HG03378 (cell line): ENCODE data around the gene TXLNB.
"Not testable (repeated sequence)": the region's sequence is repeated elsewhere in the genome, so short reads cannot be mapped to it uniquely, and the experiment has no call there.

Experiments used
- ATAC-seq: cut with Tn5 transposase; IDR thresholded peaks from one replicate; pipeline ENCODE4 v1.9.1; 2021; ENCODE audit warnings: mild to moderate bottlenecking, moderate library complexity; ENCODE audit not compliant: unreplicated experiment

The TXLNB gene

DNA sequence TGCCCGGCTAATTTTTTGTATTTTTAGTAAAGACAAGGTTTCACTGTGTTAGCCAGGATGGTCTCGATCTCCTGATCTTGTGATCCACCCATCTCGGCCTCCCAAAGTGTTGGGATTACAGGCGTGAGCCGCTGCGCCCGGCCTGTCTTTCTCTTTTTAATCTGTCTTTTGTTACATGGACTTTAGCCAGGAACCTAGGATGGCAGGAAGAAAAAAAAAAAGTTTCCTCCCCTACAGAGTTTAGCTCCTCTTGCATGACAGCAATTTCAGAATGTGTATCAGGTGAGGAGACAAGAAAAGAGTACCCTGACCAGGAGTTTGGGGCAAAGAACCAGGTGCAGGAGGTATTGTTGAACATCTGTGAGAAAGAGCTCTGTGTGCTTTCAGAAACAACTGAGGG is 21.4 kb upstream of the TXLNB start:
- ATAC-seq, result no peak

DNA sequence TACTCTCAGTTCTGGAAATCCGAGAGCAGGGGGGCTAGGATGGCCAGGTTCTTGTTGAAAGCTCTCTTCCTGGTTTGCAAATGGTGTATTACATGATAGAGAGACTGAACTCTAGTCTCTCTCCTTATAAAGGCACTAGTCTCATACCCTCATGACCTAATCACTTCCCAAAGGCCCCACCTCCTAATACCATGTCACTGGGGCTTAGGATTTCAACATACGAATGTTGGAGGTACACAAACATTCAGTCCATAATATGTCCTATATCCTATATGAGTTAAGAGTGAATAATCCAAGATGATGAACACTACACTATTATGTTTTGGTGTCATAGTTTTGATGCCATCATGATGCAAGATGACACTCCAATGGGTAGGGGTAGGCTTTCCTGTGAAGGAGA is 20.0 kb upstream of the TXLNB start:
- ATAC-seq, result no peak

DNA sequence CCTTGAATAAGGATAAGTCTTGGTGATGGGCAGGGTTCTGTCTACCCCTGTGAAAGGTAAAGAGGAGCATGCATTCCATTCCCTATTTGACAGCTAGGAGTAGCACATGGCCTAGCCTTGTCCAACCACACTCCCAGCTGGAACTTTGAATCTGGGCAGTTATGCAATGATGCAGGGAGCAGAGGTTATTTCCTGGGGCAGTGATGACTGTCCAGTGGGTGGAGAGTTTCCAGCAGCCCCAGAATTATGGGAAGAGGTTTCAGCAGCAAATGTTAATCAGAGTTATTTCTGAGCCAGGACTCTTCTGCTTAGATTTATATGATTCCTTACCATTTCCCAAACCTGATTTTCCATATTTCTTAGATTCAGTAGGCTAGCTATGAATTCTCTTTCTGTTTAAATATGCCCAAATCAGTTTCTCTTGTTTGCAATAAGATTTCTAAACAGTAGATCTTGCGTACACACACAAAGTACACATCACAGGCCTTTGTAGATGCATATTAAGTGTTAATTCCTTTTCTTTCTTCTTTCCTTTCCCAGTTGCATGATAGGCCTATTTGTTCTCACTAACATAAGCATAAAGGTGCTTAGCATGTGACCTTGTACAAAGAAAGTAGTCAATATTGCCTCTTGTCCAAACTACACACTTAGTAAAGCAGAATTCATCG is 17.3 kb upstream of the TXLNB start:
- no peak for ATAC-seq

DNA sequence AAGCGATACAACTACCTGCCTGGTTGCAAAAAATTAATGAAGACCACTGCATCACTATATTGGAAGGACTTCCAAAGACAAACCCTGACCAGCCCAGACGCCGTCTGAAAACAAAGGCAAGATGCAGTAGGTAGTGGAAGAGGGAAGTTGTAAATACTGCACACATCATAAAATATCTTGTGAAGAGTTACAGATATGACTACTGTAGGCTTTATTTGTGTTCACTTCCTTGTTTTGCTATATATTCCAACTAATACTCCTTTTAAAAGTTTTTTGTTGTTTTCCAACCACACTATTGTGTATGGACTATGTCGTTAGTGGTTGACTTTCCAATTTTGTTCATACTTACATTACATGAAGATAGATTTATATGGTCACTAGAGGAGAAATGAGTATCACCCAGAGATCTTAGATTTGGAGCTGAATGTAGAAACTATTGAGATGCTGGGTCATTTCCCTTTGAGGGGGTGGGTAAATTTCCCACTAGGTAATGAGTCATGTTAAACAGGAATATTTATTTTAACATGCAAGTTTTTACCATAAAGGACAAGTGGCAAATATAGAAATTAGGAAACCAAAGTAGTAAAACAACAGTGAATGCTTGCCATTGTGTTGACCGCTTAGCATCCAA is 16.6 kb upstream of the TXLNB start:
- ATAC-seq, result peak; percentile 82

DNA sequence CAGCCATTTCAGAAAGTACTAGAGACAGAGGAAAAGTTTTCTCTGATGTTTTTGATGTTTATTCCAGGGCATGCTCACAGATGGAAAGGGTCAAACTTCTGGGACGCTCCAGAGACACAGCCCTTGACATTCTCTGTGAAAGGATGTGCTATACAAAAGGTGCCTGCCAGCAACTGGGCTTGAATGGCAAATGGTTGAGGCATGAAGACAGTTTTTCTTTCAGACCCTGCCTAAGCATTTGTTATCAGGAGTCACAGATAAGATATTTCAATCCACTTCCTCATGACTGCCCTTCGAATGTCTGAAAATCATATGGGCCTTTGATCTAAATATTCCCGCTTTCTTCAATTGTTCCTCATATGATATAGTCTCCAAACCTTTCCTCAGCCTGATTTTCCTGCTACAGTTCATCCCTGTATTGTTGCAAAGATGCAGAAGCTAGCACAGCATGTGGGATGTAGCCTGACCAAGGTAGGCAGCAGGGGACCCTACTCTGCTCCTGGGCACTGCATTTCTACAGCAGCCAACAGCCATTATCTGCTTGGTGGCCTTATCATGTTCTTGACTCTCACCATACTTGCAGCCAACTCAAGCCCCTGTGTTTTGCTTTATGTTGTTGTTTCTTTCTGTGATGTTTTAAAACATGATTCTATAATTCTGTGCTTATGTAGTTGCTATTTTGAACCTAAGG is 14.6 kb upstream of the TXLNB start:
- ATAC-seq, result no peak

DNA sequence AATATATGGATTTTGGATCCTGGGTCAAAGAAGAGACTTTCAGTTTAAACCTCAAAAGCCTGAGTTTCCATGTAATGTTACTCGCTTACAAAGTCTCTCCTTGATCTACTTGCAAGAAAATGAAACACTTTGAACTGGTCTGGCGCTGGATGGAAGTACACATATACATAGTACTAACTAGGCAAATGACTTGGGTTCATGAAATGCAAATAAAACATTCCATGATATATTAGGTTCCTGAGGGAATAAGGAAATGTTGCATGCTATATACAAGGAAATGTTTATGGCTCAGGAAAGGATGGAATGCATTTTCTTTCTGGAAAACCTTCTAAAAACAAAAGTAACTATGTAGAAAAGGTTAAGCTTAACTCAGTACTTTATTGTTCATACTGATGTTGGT is 11.4 kb upstream of the TXLNB start:
- no peak for ATAC-seq

DNA sequence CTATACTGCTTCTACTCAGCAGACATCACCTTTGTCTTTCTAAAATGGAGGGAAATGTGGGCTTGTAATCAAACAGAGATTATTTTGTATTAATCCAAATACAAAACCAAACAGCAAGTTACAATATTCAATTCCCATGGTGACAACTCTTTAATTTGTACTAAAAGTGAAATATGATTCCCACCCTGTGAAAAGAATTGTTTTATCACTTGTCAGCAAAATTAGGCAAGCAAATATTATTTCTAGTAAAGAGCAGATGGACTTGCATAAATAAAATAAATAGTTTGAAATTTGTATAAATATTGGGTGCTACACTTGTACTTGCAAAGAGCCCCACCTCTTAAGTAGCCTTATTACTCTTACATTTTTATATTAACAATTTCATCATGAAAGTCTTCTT is 6.1 kb upstream of the TXLNB start:
- no peak for ATAC-seq

DNA sequence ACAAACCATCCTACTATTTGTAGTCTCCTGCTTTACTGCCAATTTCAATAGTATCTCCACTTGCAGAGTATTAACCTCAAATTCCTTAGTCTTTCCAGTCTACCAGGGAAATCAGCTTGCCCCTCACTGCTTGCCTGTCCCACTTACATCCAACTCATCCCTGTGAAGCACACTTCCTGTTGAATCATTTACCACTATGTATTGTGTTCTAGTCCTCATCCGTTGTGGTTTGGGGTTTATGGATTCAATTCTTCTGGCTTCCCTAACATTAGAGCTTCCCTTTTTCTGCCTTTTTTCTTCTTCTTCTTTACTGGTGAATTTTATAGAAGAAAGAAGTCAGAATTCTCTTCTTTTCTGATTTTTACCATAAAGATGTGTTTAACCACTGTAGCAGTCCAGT is 5.1 kb upstream of the TXLNB start:
- no peak for ATAC-seq

DNA sequence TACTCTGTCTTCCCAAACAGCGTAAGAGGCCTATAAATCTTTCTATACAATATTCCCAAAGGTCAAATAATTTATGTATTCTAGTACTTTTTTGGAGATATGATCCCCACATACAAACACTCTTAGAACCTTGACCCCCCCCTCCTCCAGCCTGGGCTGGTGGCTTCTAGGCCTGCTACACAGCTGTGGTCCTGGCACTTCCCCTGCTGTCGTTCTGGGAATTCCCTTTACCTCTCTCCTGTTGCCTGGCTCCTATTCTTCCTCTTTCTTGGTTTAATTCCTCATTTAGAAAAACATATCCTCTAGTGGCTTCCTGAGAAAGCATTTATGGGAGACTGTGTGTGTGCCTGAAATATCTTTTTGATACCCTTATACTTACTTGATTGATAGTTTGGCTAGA is 4.1 kb upstream of the TXLNB start:
- no peak for ATAC-seq

DNA sequence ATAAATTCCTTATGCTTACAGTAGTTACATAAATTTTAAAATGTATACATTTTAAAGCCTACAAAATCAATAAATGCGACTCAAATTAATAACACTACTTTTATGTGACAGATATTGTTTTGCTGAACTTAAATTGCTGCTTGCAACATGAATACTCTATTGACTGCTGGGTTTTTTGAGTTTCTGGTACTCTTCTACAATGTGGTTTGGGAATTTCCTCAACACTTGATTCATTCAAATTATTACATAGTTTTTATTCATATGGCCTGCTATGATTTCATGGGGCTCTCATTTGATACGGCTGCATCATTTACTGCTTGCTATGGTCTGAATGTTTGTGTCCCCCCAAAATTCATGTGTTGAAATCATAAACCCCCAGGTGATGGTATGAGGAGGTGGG is 2.3 kb upstream of the TXLNB start:
- no peak for ATAC-seq

DNA sequence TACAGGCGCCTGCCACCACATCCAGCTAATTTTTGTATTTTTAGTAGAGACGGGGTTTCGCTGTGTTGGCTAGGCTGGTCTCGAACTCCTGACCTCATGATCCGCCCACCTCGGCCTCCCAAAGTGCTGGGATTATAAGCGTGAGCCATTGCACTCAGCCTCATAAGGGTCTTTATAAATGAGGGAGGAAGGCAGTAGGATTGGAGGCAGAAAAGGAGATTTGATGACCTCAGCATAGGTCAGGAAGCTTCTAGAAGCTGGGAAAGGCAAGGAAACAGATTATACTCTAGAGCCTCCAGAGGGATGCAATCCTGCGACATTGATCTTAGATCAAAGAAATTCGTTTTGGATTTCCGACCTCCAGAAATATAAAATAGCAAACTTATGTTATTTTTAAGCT is 1.4 kb upstream of the TXLNB start:
- not testable (repeated sequence) for ATAC-seq

DNA sequence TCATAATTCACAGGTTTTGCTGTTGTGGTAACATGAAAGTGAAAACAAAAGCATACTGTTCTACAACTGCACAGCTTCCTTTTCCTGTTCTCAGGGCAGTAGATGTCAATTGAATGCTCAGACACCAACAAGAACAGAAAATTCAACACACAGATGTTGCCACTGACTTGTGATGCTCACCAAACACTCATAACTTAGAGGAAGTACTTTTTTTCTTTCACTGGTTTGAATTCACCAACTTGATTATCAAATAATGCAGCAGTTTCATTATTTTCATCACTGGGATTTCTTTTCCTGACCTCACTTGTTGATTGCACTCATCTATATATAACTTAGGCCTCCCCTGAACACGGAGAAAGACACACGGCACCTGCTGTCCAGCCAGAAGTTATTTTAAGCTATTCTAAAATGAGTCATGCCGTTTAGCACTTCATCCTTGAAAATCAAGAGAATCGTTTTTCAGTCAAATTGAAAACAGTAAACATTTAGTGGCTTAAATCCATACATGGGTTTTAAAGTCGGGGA is 949 bp downstream of the TXLNB start:
- peak; percentile 82 for ATAC-seq

DNA sequence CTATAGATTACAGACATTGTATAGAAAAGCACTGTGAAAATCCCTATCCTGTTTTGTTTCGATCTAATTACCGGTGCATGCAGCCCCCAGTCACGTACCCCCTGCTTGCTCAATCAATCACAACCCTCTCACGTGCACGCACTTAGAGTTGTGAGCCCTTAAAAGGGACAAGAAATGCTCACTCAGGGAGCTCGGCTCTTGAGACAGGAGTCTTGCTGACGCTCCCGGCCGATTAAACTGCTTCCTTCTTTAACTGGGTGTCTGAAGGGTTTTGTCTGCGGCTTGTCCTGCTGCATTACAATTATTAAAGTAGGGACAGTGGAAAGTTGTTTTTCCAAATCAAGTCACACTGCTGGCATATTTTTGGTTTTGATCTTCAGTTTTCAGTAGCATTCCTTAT is 2.6 kb downstream of the TXLNB start:
- ATAC-seq, result no peak

DNA sequence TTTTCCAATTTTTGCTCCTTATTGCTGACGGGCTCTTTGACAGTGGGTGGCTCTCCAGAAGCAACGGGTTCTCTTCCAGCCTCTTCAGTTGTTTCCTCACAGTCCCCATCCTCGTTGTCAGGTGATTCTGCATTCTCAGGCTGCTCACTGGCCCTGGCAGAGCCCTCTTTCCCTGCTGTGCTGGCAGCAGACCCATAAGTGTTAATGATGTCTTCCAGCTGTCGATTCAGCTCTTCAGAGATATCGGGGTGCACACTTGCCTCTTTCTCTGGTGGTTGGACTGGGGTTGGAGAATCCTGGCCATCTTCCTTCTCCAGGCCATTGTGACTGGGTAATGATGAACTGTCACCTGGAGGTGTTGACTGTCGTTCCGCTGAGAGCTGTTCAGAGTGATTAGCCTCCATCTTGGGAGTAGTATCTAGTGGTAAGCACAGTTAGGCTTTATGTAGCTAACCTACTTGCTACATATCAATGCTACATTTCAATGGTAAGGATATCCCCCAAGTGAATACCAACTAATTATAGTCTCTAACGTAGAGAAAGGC is 3.2 kb downstream of the TXLNB start:
- no peak for ATAC-seq

DNA sequence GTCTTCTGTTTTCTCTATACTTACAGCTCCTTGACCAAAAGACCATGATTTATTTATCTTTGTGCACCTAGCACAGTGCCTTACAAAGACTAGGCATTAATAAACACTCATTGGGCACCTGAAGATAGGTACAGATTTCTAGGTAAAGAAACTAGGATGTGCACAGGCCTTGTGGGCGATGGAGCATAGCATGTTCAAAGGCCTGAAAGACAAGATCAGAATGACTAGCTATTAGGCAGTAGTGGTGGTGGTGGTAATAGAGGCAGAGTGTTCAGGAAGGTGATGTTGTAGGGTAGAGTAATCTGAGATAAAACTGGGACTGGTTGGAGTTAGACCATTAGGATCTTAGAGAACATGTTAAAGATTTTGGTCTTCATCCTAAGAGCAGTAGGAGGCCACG is 3.9 kb downstream of the TXLNB start:
- ATAC-seq, result no peak

DNA sequence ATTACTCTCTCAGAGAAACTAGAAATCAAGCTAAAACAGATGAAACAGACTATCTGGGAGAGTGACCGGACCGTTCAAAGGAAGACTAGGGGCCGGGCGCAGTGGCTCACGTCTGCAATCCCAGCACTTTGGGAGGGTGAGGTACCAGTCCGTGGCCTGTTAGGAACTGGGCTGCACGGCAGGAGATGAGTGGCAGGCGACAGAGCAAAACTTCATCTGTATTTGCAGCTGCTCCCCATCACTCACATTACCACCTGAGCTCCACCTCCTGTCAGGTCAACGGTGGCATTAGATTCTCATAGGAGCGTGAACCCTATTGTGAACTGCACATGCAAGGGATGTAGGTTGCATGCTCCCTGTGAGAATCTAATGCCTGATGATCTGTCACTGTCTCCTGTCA is 5.4 kb downstream of the TXLNB start:
- not testable (repeated sequence) for ATAC-seq

DNA sequence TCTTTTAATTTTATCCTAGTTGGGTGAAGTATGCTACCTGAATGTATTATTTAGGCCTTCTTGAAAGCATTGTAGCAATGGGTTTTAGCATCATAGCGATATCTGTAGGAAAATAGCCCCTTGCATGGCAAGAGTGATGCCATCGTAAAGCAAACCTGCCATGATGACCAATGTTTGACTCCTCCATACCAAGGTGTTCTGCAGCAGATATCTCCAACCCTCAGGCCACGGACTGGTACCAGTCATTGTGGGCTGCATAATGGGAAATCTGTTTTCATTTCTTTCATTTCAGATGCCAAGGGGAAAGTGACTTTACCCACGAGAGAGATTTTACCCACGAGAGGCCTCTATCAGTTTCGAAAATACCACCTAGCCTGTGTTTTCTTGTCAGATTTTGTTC is 6.2 kb downstream of the TXLNB start:
- no peak for ATAC-seq

DNA sequence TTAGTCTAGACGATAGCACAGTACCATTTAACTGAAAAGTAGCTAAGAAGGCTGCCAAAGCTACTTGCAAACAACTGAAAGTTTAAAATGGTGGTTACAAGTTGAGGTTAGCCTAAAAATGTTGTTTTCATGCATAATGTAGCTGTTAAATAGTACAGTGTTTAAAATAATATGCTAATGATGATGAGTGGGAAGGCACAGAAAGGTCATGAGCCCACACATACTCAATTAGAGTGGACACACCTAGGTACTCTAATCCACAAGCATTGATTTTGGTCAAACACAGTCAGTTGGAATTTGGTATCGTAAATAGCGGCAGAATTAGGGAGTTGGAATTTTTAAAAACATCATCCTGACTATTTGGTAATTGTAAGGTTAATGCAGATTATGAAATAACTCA is 7.0 kb downstream of the TXLNB start:
- ATAC-seq, result no peak

DNA sequence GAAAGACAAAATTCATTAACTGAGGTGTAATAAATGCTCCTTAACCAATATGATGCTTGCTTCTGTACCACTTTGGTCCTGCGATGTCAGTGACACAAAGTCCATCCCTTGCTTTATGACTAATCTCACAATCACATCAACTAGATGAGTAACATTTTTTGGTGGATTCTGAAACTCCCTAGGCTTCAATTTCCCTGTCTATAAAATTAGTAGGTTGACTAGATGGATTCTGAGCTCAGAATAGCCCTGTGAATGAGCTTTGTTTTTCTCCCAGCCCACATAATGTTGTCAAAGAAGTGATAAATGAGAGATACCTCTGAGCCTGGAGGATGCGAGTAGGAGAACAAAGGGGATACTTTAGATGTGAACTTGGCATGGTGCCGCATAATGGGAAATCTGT is 9.1 kb downstream of the TXLNB start:
- no peak for ATAC-seq

DNA sequence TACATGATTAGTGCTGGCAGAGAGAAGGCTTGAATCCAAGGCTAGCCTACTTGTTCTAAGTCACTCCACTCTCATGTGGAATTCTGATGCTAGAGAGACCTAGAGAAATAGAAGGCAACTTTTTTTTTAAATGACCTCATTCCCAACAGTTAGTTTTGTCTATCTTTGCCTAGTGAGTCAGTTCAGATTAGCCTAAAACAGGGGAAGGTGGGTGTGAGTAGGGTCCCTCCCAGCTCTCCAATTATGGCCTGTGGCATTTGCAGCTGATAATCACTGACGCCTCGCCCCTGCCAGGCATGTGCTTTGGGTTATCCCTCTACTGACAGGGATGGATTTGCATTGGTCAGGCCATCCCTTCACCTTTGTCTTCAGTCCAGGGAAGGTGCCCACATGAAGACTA is 13.6 kb downstream of the TXLNB start:
- no peak for ATAC-seq

DNA sequence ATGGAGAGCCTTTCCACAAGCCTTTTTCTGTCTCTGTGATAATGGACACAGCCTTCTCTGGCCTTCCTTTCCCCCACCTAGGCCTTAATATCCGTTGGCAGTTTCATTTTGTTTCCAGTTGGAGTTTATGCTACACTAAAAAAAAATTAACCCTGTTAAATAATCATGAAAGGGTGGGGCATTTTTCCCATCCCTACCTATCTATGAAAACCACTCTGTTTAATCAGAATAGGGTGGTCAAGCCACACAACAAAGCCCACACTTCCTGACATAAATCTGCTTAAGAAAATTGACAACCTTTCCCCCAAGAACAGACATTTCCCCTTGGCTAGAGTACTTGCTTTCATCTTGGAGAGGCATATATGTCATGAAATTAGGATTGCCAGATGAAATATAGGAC is 14.2 kb downstream of the TXLNB start:
- no peak for ATAC-seq

DNA sequence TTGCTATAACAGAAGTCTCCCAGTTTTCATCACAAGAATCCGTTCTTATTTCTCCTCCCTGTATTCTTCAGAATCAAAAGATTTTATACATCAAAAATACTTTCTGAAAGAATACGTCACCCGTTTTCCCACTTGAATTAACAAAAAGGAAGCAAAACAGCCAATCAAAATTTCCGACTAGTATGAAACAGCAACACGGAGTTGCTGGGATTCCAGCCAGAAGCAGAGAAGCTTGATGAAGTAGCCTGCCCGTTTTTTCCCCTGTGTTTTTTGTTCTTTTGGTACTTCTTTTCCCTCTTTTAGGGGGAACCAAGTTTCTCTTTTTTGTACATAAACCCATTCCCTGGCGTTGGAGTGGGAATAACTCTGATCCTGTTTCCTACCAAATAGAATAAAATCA is 14.6 kb downstream of the TXLNB start:
- ATAC-seq, result no peak
